Measurements from ENCODE around the gene SEMA4C. TPM values are rescaled to one million over a fixed set of nuclear protein-coding genes. Genes with fewer than 3 reads are reported as not detected.

SEMA4C gene
- total RNA-seq, 1 donor from 2014 or later, result 62.4 TPM

GRCh38 chr2:96895746-96896651, 26.1 kb upstream of the SEMA4C start:
- TF ChIP-seq, protein P1, sequence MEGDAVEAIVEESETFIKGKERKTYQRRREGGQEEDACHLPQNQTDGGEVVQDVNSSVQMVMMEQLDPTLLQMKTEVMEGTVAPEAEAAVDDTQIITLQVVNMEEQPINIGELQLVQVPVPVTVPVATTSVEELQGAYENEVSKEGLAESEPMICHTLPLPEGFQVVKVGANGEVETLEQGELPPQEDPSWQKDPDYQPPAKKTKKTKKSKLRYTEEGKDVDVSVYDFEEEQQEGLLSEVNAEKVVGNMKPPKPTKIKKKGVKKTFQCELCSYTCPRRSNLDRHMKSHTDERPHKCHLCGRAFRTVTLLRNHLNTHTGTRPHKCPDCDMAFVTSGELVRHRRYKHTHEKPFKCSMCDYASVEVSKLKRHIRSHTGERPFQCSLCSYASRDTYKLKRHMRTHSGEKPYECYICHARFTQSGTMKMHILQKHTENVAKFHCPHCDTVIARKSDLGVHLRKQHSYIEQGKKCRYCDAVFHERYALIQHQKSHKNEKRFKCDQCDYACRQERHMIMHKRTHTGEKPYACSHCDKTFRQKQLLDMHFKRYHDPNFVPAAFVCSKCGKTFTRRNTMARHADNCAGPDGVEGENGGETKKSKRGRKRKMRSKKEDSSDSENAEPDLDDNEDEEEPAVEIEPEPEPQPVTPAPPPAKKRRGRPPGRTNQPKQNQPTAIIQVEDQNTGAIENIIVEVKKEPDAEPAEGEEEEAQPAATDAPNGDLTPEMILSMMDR (IDR thresholded peaks at IDR 0.05; ENCODE audit: insufficient read depth, low read length, poor library complexity, severe bottlenecking), result no peak
- Histone ChIP-seq H3K4me3 (ENCODE audit: low read depth, low read length) (no peak overlapping the region), H3K36me3 (ENCODE audit: control insufficient read depth, insufficient read depth, low read length) (no peaks in the 10 kb centered on the region), H3K27me3 (ENCODE audit: control insufficient read depth, insufficient read depth, low read length) (no peaks in the 10 kb centered on the region)
- DNase-seq (ENCODE audit: low read depth), result no peak

DNA sequence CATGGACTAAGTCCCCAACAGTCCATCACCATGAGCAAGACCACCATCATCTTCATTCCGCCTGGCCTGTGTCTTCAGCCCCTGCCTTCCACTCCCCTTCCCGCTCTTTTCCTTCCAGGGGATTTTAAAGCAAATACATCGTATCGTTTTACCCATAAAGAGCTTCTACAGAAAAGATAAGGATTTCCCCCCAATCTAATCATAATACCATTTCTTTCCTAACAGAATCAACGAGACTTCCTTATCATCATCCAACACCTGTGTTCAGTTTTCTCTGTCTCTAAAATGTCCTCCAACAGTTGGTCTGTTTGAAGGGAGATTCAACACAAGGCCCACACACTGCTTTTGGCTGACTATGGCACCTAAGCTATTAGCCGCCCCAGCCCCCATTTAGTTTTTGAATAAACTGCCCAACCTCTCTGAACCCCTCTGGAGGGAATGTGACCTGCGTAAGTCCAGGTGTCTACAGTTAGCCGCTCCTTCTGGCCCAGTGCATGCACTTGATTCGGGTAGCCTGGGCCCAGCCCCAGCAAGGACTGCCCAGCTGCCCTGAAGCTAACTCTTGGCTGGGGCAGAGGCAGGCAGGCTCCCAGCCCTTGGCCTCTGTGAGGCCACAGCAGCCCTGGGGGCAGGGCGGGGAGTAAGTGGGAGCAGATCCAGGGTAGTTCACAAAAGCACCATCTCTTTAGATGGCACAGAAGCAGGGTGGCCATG, 25.3 kb upstream of the SEMA4C start:
- no peak overlapping the region for H3K4me3 ChIP-seq (ENCODE audit: low read depth, low read length)
- no peak for DNase-seq (ENCODE audit: low read depth)

DNA sequence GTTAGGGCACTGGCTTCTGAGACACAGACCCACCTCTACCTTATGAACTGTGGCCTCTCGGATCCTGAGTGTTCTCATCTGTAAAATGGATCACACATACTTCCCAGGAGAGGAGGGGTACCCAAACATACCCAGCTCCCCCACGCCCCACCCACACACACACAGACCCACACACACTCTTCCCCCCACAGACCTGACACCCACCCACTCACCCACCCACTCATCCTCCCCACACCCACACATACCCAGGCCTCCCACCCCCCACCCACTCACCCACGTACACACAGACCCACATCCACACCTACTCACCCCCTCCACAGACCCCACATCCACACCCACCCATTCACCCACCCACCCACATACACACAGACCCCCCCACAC, 24.3 kb upstream of the SEMA4C start:
- no peak for DNase-seq (ENCODE audit: low read depth)
- Histone ChIP-seq H3K27me3 (ENCODE audit: control insufficient read depth, insufficient read depth, low read length) (no peaks in the 10 kb centered on the region), H3K4me3 (ENCODE audit: low read depth, low read length) (no peak overlapping the region), H3K36me3 (ENCODE audit: control insufficient read depth, insufficient read depth, low read length) (no peaks in the 10 kb centered on the region)
- TF ChIP-seq, protein P1 (IDR thresholded peaks at IDR 0.05; ENCODE audit: insufficient read depth, low read length, poor library complexity, severe bottlenecking), result no peak

More for the DNA sequence above, 25.3 kb upstream of the SEMA4C start:
- TF ChIP-seq, protein P1 (IDR thresholded peaks at IDR 0.05; ENCODE audit: insufficient read depth, low read length, poor library complexity, severe bottlenecking), result no peak
- H3K27me3 ChIP-seq (ENCODE audit: control insufficient read depth, insufficient read depth, low read length), result no peaks in the 10 kb centered on the region
- H3K36me3 ChIP-seq (ENCODE audit: control insufficient read depth, insufficient read depth, low read length), result no peaks in the 10 kb centered on the region

DNA sequence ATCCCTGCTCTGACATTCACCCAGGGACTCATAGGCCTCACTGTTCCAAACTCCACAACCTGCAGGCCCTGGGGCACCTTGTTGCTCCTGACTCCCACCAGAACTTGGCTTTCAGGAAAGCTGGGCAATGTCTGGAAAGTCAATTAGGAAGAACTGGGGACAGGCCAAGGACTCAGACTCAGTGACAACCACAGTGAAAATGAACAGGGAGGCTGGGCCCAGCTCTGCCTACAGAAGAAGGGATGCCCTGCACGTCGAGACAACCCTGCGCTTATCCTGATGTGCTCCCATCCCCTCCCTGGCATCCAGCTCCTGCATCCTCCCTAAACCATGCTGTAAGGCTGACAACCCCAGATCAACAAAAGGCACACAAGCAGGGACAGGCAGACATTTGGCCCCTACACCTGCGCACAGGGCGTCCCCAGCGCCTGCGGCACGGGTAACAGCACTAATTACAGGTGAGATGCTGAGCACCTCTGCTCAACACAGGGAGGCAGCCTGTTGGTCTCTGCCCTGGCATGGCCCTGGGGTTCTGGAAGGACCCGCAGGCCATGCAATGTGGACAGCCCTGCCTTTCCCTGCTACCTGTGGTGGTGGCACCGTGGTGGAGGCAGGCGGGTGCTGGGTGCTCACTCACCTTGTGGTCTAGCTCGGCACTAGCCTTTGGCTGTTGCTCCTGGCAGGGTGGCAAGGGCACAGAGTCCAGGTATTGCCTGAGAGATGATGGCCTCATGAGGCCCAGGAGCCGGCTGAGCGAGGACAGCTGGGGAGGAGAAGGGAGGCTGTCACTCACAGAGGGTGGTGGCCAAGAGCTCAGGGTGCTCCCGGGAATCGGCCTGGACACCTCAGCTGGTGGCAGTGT, 23.6 kb upstream of the SEMA4C start:
- H3K4me3 ChIP-seq (ENCODE audit: low read depth, low read length), result no peak overlapping the region
- no peaks in the 10 kb centered on the region for H3K27me3 ChIP-seq (ENCODE audit: control insufficient read depth, insufficient read depth, low read length)
- TF ChIP-seq, protein P1 (IDR thresholded peaks at IDR 0.05; ENCODE audit: insufficient read depth, low read length, poor library complexity, severe bottlenecking), result no peak
- no peaks in the 10 kb centered on the region for H3K36me3 ChIP-seq (ENCODE audit: control insufficient read depth, insufficient read depth, low read length)
- DNase-seq (ENCODE audit: low read depth), result no peak

- no peak for DNase-seq (ENCODE audit: low read depth)
- Histone ChIP-seq H3K36me3 (ENCODE audit: control insufficient read depth, insufficient read depth, low read length) (no peaks in the 10 kb centered on the region), H3K4me3 (ENCODE audit: low read depth, low read length) (no peak overlapping the region), H3K27me3 (ENCODE audit: control insufficient read depth, insufficient read depth, low read length) (no peaks in the 10 kb centered on the region)
- TF ChIP-seq, protein P1 (IDR thresholded peaks at IDR 0.05; ENCODE audit: insufficient read depth, low read length, poor library complexity, severe bottlenecking), result no peak
Measured at GRCh38 chr2:96891591-96892333, 21.9 kb upstream of the SEMA4C start.

Data from kidney epithelial cell (primary cell).